ENCODE measurements around the gene SIAH2.

- TF ChIP-seq, protein P1, sequence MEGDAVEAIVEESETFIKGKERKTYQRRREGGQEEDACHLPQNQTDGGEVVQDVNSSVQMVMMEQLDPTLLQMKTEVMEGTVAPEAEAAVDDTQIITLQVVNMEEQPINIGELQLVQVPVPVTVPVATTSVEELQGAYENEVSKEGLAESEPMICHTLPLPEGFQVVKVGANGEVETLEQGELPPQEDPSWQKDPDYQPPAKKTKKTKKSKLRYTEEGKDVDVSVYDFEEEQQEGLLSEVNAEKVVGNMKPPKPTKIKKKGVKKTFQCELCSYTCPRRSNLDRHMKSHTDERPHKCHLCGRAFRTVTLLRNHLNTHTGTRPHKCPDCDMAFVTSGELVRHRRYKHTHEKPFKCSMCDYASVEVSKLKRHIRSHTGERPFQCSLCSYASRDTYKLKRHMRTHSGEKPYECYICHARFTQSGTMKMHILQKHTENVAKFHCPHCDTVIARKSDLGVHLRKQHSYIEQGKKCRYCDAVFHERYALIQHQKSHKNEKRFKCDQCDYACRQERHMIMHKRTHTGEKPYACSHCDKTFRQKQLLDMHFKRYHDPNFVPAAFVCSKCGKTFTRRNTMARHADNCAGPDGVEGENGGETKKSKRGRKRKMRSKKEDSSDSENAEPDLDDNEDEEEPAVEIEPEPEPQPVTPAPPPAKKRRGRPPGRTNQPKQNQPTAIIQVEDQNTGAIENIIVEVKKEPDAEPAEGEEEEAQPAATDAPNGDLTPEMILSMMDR (IDR thresholded peaks at IDR 0.05), result no peak
- TF ChIP-seq POLR2AphosphoS5 (IDR thresholded peaks at IDR 0.05; ENCODE audit: low read depth, low read length), result no peak
- no peak for TF ChIP-seq SIN3A (IDR thresholded peaks at IDR 0.05; ENCODE audit: borderline replicate concordance, low read depth, low read length)
- TF ChIP-seq, protein P2, sequence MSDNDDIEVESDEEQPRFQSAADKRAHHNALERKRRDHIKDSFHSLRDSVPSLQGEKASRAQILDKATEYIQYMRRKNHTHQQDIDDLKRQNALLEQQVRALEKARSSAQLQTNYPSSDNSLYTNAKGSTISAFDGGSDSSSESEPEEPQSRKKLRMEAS (IDR thresholded peaks at IDR 0.05; ENCODE audit: low read depth), result no peak
- no peak for TF ChIP-seq CHD2 (IDR thresholded peaks at IDR 0.05; ENCODE audit: low read length, partially characterized antibody)
- TF ChIP-seq TAF1 (IDR thresholded peaks at IDR 0.05; ENCODE audit: borderline replicate concordance, low read depth, low read length), result no peak
- no peak for TF ChIP-seq RFX5 (IDR thresholded peaks at IDR 0.05; ENCODE audit: low read length)
- TF ChIP-seq YY1 (IDR thresholded peaks at IDR 0.05; ENCODE audit: low read depth), result no peak
- no peak for TF ChIP-seq FOXJ3 (CRISPR knock-in tag; IDR thresholded peaks at IDR 0.05)
Observed at GRCh38 chr3:150766742-150767141, 3.8 kb upstream of the SIAH2 start.
